ENCODE data around the gene MTOR.

DNA sequence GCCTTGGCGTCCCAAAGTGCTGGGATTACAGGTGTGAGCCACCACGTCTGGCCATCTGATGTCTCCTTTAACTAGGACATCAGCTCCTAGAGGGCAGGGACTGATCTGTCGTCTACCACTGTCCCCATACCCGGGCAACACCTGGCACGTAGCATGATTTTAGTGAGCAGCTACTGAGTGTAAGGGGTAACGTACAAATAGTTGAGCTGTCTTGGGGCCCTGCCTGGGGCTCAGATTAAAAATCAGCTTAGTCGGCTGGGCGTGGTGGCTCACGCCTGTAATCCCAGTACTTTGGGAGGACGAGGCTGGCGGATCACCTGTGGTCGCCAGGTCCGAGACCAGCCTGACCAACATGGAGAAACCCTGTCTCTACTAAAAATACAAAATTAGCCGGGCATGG is 204.3 kb downstream of the MTOR start:
- TF ChIP-seq, protein P1, sequence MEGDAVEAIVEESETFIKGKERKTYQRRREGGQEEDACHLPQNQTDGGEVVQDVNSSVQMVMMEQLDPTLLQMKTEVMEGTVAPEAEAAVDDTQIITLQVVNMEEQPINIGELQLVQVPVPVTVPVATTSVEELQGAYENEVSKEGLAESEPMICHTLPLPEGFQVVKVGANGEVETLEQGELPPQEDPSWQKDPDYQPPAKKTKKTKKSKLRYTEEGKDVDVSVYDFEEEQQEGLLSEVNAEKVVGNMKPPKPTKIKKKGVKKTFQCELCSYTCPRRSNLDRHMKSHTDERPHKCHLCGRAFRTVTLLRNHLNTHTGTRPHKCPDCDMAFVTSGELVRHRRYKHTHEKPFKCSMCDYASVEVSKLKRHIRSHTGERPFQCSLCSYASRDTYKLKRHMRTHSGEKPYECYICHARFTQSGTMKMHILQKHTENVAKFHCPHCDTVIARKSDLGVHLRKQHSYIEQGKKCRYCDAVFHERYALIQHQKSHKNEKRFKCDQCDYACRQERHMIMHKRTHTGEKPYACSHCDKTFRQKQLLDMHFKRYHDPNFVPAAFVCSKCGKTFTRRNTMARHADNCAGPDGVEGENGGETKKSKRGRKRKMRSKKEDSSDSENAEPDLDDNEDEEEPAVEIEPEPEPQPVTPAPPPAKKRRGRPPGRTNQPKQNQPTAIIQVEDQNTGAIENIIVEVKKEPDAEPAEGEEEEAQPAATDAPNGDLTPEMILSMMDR (IDR thresholded peaks at IDR 0.05; ENCODE audit: poor library complexity): no peak
- TF ChIP-seq EZH2phosphoT487 (IDR thresholded peaks at IDR 0.05; ENCODE audit: low read depth, severe bottlenecking, unreplicated experiment) (no peak), EZH2 (IDR thresholded peaks at IDR 0.05; ENCODE audit: borderline replicate concordance) (no peak)
